HCT116 (cell line): ENCODE results near the gene SKA3. TPM values are rescaled to one million over a fixed set of nuclear protein-coding genes. Genes with fewer than 3 reads are reported as not detected.
"Not testable (repeated sequence)": the region's sequence is repeated elsewhere in the genome, so short reads cannot be mapped to it uniquely, and the experiment has no call there.

Experiments used
- ATAC-seq: fragments of 200-7000 bp; cut with Tn5 transposase; 2 replicates; pipeline ENCODE4 v1.9.1; 2020; ENCODE audit warnings: mild to moderate bottlenecking, moderate library complexity
- BruUV-seq: library from RNA; stranded (reverse); fragments of 400-500 nt; replicated peaks from 2 replicates; lab custom pipeline; 2021; lab: Mats Ljungman, UMichigan
- CTCF ChIA-PET: fragments of 300-600 bp; sonication (Branson Sonifier 250); formaldehyde crosslinking; loops from one replicate; lab custom pipeline; 2021; ENCODE audit warnings: antibody characterized with exemption; lab: Charles Lee
- POLR2A ChIA-PET: fragments of 300-600, 350-600 bp; sonication (Branson Sonifier 250); formaldehyde crosslinking; loops from one replicate; lab custom pipeline; 2021; ENCODE audit warnings: antibody characterized with exemption; lab: Charles Lee
- RAD21 ChIA-PET, 2 experiments: fragments of 300-600 bp; sonication (Branson Sonifier 250); formaldehyde crosslinking; loops; one replicate each; lab custom pipeline; 2023; ENCODE audit warnings: low total read pairs in 2 of 2; ENCODE audit not compliant: uncharacterized antibody in 2 of 2, unreplicated experiment in 2 of 2, low non-redundant PET in 1 of 2; lab: Charles Lee
- DNase-seq: peaks from one replicate; pipeline ENCODE4 v3.0.0-alpha.2; 2010; ENCODE audit warnings: low read depth, low spot score
- H2AFZ ChIP-seq: fragments of 200-600 bp; shearing (Covaris generic), sonication (generic); 2 replicates; pipeline ENCODE4 v1.6.1; 2017; ENCODE audit warnings: low read depth, mixed run types, mixed read lengths, antibody characterized with exemption, low read length; ENCODE audit not compliant: poor library complexity, severe bottlenecking
- H3K27ac ChIP-seq: 2 replicates; pipeline ENCODE4 v1.5.1; 2012; ENCODE audit warnings: low read depth, low read length
- H3K27me3 ChIP-seq: fragments of 200-600 bp; sonication (generic); 2 replicates; pipeline ENCODE4 v1.6.1; 2016; ENCODE audit warnings: mixed run types, low read length, mixed read lengths; ENCODE audit not compliant: insufficient read depth
- H3K36me3 ChIP-seq, 2 experiments: fragments of 200-500 bp in 1 of 2; fragments of 200-600 bp in 1 of 2; sonication (Bioruptor generic) in 1 of 2; sonication (generic) in 1 of 2; 2 replicates each; pipeline versions ENCODE4 v1.5.1 to v1.6.1; 2014 to 2016; ENCODE audit warnings: low read length in 2 of 2, inconsistent platforms in 1 of 2, mixed read lengths in 1 of 2, mixed run types in 1 of 2; ENCODE audit not compliant: insufficient read depth in 2 of 2, control insufficient read depth in 1 of 2
- H3K4me1 ChIP-seq, 2 experiments: fragments of 200-600 bp in 1 of 2; sonication (generic) in 1 of 2; 2 replicates each; pipeline versions ENCODE4 v1.5.1 to v1.6.1; 2012 to 2017; ENCODE audit warnings: low read length in 2 of 2, inconsistent platforms in 1 of 2, mild to moderate bottlenecking in 1 of 2, mixed read lengths in 1 of 2, mixed run types in 1 of 2, moderate library complexity in 1 of 2; ENCODE audit not compliant: insufficient read depth in 2 of 2, control insufficient read depth in 1 of 2
- H3K4me2 ChIP-seq: fragments of 200-600 bp; sonication (generic); 2 replicates; pipeline ENCODE4 v1.6.1; 2017; ENCODE audit warnings: mixed run types, low read length, mixed read lengths
- H3K4me3 ChIP-seq, 2 experiments: fragments of 200-600 bp in 1 of 2; sonication (generic) in 1 of 2; replicated peaks in 1 of 2; 2 replicates each; pipeline ENCODE4 v1.5.1; 2011 to 2016; ENCODE audit warnings: low read length in 2 of 2, control low read depth in 1 of 2, low read depth in 1 of 2, mild to moderate bottlenecking in 1 of 2, mixed read lengths in 1 of 2, mixed run types in 1 of 2
- H3K79me2 ChIP-seq: fragments of 200-600 bp; sonication (generic); 2 replicates; pipeline ENCODE4 v1.6.1; 2017; ENCODE audit warnings: mild to moderate bottlenecking, mixed run types, low read length, moderate library complexity, mixed read lengths; ENCODE audit not compliant: insufficient read depth
- H3K9ac ChIP-seq: fragments of 200-600 bp; sonication (generic); 2 replicates; pipeline ENCODE4 v1.6.1; 2016; ENCODE audit warnings: low read length, mixed read lengths
- H3K9me2 ChIP-seq: fragments of 200-600 bp; sonication (generic), shearing (Covaris generic); 2 replicates; pipeline ENCODE4 v1.6.1; 2017; ENCODE audit warnings: mixed run types, mild to moderate bottlenecking, moderate library complexity; ENCODE audit not compliant: insufficient read depth
- H3K9me3 ChIP-seq, 2 experiments: fragments of 200-500 bp in 1 of 2; fragments of 200-600 bp in 1 of 2; sonication (Bioruptor generic) in 1 of 2; sonication (generic) in 1 of 2; 2 replicates each; pipeline ENCODE4 v1.6.1; 2014 to 2017; ENCODE audit warnings: low read length in 2 of 2, mixed read lengths in 2 of 2, inconsistent platforms in 1 of 2, low read depth in 1 of 2, mild to moderate bottlenecking in 1 of 2, mixed run types in 1 of 2, moderate library complexity in 1 of 2; ENCODE audit not compliant: control insufficient read depth in 1 of 2, insufficient read depth in 1 of 2
- H4K20me1 ChIP-seq: fragments of 200-600 bp; sonication (generic), shearing (Covaris generic); 2 replicates; pipeline ENCODE4 v1.6.1; 2017; ENCODE audit warnings: mixed run types, mild to moderate bottlenecking, moderate library complexity; ENCODE audit not compliant: insufficient read depth
- CBX3 ChIP-seq: IDR thresholded peaks from 2 replicates; pipeline ENCODE4 v1.6.1; 2012; ENCODE audit warnings: low read depth
- ELF1 ChIP-seq: IDR thresholded peaks from 2 replicates; pipeline ENCODE4 v1.6.1; 2012; ENCODE audit warnings: low read depth, borderline replicate concordance
- EZH2 ChIP-seq: fragments of 200-600 bp; sonication (generic); IDR thresholded peaks from 2 replicates; pipeline ENCODE4 v1.6.1; 2017; ENCODE audit warnings: antibody characterized with exemption, mixed run types
- JUND ChIP-seq: IDR thresholded peaks from 2 replicates; pipeline ENCODE4 v1.6.1; 2012
- POLR2A ChIP-seq: IDR thresholded peaks from 2 replicates; pipeline ENCODE4 v1.7.0; 2011; ENCODE audit warnings: borderline replicate concordance; ENCODE audit not compliant: insufficient read depth, insufficient read length; ENCODE audit errors: extremely low read depth
- POLR2AphosphoS5 ChIP-seq: IDR thresholded peaks from 2 replicates; pipeline ENCODE4 v1.6.1; 2011; ENCODE audit warnings: mild to moderate bottlenecking, low read depth, low read length, moderate library complexity
- RAD21 ChIP-seq: IDR thresholded peaks from 2 replicates; pipeline ENCODE4 v1.6.1; 2012; ENCODE audit warnings: low read depth, mild to moderate bottlenecking
- SIN3A ChIP-seq: IDR thresholded peaks from 2 replicates; pipeline ENCODE4 v1.6.1; 2012; ENCODE audit warnings: low read depth
- SP1 ChIP-seq: IDR thresholded peaks from 2 replicates; pipeline ENCODE4 v1.6.1; 2012; ENCODE audit warnings: low read depth
- ZNF274 ChIP-seq: fragments of 200-500 bp; sonication (Bioruptor generic); IDR thresholded peaks from 2 replicates; pipeline ENCODE4 v1.6.1; 2014; ENCODE audit warnings: mild to moderate bottlenecking, low read depth, low read length, inconsistent platforms
- intact Hi-C: fragments of 100-400 bp; cut with micrococcal nuclease; formaldehyde crosslinking; loops from 2 replicates; pipeline ENCODE4 v1.10.0; 2022
- total RNA-seq: library from RNA; stranded (reverse); gene quantifications from one replicate; pipeline ENCODE4 v1.2.1, GENCODE V29; 2021; ENCODE audit not compliant: unreplicated experiment
- TF ChIP-seq, protein P1 (sequence below): IDR thresholded peaks from 2 replicates; pipeline ENCODE4 v1.6.1; 2011; ENCODE audit warnings: mild to moderate bottlenecking, low read length, moderate library complexity; ENCODE audit not compliant: insufficient replicate concordance; ENCODE audit errors: extremely low read depth
- TF ChIP-seq, protein P2 (sequence below): IDR thresholded peaks from 2 replicates; pipeline ENCODE4 v1.6.1; 2012; ENCODE audit warnings: low read depth
- TF ChIP-seq, protein P3 (sequence below): IDR thresholded peaks from 2 replicates; pipeline ENCODE4 v1.6.1; 2012
- TF ChIP-seq, protein P4 (sequence below), 3 experiments: fragments of 200-600 bp in 1 of 3; sonication (generic) in 1 of 3; IDR thresholded peaks in 2 of 3; conservative IDR thresholded peaks in 1 of 3; 2 replicates each; pipeline ENCODE4 v1.5.1; 2012 to 2017; ENCODE audit warnings: low read depth in 2 of 3, low read length in 2 of 3, antibody characterized with exemption in 1 of 3, borderline replicate concordance in 1 of 3, control low read depth in 1 of 3, mild to moderate bottlenecking in 1 of 3, mixed read lengths in 1 of 3, mixed run types in 1 of 3, moderate library complexity in 1 of 3; ENCODE audit not compliant: insufficient read depth in 1 of 3

Gene SKA3
- total RNA-seq, 1 experiment from 2014 or later, result 43.3 TPM

DNA sequence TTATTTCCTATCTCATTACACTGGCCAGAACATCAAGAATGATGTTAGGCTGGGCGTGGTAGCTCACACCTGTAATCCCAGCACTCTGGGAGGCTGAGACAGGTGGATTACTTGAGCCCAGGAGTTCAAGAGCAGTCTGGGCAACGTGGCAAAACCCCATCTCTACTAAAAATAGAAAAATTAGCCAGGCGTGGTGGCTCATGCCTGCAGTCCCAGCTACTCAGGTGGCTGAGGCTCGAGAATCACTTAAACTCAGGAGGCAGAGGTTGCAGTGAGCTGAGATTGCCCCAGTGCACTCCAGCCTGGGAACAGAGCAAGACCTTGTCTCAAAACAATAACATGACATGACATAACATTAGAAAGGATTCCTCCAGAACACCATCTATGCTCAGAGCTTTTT, 10.7 kb downstream of the SKA3 start:
- H3K4me3 ChIP-seq, H2AFZ ChIP-seq, H3K4me1 ChIP-seq, POLR2A ChIA-PET, RAD21 ChIA-PET, H3K9me3 ChIP-seq, H3K27me3 ChIP-seq, H3K9me2 ChIP-seq, H3K9ac ChIP-seq, H4K20me1 ChIP-seq, DNase-seq, CTCF ChIA-PET, H3K27ac ChIP-seq, ATAC-seq, intact Hi-C loops, H3K4me2 ChIP-seq, BruUV-seq: not testable (repeated sequence)
- H3K36me3 ChIP-seq, result peaks cover 15 to 34% of the 10 kb centered on the region in 2 experiments
- peaks cover 41% of the 10 kb centered on the region for H3K79me2 ChIP-seq

DNA sequence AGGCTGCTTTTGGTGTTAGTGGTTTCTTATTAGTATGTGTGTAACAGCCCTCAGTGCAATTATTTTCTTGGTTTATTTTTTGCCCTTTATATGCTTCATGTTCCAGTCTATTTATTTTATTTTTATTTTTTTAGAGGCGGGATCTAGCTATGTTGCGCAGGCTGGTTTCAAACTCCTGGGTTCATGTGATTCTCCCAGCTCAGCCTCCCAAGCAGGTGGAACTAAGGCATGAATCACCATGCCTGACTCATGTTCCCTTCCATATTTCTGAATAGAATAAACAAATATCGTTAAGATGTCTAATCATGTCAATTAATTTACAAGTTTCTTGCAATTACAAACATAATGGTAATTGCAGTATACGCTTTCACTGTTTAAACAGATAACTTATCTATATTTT, 11.7 kb downstream of the SKA3 start:
- intact Hi-C loops, result no loop called here
- RAD21 ChIA-PET, result no interaction called here
- no TSS peak for BruUV-seq
- no peak overlapping the region for H3K4me2 ChIP-seq
- DNase-seq (no peak), ATAC-seq (no peak)
- no peak overlapping the region for H3K27ac ChIP-seq
- H3K4me3 ChIP-seq, result no peak overlapping the region
- no peaks in the 10 kb centered on the region for H3K27me3 ChIP-seq
- no peaks in the 10 kb centered on the region for H3K9me2 ChIP-seq
- H3K9ac ChIP-seq, result no peak overlapping the region
- H3K36me3 ChIP-seq, result peaks cover 12 to 29% of the 10 kb centered on the region in 2 experiments
- POLR2A ChIA-PET, result no interaction called here
- H2AFZ ChIP-seq, result no peak overlapping the region
- H4K20me1 ChIP-seq, result 0 out of 2 replicates have a peak, but pooled peaks cover 4% of the 10 kb centered on the region
- H3K9me3 ChIP-seq, result no peaks in the 10 kb centered on the region
- CTCF ChIA-PET, result no interaction called here
- no peaks in the 10 kb centered on the region for H3K4me1 ChIP-seq
- peaks cover 31% of the 10 kb centered on the region for H3K79me2 ChIP-seq
- no peak for TF ChIP-seq SIN3A
- TF ChIP-seq SP1, result no peak
- no peak for TF ChIP-seq POLR2A
- TF ChIP-seq ZNF274, result no peak
- no peak for TF ChIP-seq ELF1
- TF ChIP-seq, protein P1, sequence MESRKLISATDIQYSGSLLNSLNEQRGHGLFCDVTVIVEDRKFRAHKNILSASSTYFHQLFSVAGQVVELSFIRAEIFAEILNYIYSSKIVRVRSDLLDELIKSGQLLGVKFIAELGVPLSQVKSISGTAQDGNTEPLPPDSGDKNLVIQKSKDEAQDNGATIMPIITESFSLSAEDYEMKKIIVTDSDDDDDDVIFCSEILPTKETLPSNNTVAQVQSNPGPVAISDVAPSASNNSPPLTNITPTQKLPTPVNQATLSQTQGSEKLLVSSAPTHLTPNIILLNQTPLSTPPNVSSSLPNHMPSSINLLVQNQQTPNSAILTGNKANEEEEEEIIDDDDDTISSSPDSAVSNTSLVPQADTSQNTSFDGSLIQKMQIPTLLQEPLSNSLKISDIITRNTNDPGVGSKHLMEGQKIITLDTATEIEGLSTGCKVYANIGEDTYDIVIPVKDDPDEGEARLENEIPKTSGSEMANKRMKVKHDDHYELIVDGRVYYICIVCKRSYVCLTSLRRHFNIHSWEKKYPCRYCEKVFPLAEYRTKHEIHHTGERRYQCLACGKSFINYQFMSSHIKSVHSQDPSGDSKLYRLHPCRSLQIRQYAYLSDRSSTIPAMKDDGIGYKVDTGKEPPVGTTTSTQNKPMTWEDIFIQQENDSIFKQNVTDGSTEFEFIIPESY, result no peak
- TF ChIP-seq CBX3, result no peak
- no peak for TF ChIP-seq POLR2AphosphoS5
- TF ChIP-seq, protein P2, sequence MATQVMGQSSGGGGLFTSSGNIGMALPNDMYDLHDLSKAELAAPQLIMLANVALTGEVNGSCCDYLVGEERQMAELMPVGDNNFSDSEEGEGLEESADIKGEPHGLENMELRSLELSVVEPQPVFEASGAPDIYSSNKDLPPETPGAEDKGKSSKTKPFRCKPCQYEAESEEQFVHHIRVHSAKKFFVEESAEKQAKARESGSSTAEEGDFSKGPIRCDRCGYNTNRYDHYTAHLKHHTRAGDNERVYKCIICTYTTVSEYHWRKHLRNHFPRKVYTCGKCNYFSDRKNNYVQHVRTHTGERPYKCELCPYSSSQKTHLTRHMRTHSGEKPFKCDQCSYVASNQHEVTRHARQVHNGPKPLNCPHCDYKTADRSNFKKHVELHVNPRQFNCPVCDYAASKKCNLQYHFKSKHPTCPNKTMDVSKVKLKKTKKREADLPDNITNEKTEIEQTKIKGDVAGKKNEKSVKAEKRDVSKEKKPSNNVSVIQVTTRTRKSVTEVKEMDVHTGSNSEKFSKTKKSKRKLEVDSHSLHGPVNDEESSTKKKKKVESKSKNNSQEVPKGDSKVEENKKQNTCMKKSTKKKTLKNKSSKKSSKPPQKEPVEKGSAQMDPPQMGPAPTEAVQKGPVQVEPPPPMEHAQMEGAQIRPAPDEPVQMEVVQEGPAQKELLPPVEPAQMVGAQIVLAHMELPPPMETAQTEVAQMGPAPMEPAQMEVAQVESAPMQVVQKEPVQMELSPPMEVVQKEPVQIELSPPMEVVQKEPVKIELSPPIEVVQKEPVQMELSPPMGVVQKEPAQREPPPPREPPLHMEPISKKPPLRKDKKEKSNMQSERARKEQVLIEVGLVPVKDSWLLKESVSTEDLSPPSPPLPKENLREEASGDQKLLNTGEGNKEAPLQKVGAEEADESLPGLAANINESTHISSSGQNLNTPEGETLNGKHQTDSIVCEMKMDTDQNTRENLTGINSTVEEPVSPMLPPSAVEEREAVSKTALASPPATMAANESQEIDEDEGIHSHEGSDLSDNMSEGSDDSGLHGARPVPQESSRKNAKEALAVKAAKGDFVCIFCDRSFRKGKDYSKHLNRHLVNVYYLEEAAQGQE, result no peak
- no peak for TF ChIP-seq JUND
- no peak for TF ChIP-seq RAD21
- TF ChIP-seq, protein P3, sequence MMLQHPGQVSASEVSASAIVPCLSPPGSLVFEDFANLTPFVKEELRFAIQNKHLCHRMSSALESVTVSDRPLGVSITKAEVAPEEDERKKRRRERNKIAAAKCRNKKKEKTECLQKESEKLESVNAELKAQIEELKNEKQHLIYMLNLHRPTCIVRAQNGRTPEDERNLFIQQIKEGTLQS, result no peak
- TF ChIP-seq EZH2, result no peak
- TF ChIP-seq, protein P4, sequence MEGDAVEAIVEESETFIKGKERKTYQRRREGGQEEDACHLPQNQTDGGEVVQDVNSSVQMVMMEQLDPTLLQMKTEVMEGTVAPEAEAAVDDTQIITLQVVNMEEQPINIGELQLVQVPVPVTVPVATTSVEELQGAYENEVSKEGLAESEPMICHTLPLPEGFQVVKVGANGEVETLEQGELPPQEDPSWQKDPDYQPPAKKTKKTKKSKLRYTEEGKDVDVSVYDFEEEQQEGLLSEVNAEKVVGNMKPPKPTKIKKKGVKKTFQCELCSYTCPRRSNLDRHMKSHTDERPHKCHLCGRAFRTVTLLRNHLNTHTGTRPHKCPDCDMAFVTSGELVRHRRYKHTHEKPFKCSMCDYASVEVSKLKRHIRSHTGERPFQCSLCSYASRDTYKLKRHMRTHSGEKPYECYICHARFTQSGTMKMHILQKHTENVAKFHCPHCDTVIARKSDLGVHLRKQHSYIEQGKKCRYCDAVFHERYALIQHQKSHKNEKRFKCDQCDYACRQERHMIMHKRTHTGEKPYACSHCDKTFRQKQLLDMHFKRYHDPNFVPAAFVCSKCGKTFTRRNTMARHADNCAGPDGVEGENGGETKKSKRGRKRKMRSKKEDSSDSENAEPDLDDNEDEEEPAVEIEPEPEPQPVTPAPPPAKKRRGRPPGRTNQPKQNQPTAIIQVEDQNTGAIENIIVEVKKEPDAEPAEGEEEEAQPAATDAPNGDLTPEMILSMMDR (IDR thresholded peaks at IDR 0.05 in 2 of 3, conservative IDR thresholded peaks at IDR 0.05 in 1 of 3; ENCODE audit: borderline replicate concordance in 1 of 3, insufficient read depth in 1 of 3, low read depth in 2 of 3, low read length in 2 of 3), result no peak
